ENCODE data around the gene ZNF862. TPM values are rescaled to one million over a fixed set of nuclear protein-coding genes. Genes with fewer than 3 reads are reported as not detected.

The ZNF862 gene
- total and polyA plus RNA-seq, 2 experiments from 2014 or later = 0.94 to 2.3 TPM

DNA sequence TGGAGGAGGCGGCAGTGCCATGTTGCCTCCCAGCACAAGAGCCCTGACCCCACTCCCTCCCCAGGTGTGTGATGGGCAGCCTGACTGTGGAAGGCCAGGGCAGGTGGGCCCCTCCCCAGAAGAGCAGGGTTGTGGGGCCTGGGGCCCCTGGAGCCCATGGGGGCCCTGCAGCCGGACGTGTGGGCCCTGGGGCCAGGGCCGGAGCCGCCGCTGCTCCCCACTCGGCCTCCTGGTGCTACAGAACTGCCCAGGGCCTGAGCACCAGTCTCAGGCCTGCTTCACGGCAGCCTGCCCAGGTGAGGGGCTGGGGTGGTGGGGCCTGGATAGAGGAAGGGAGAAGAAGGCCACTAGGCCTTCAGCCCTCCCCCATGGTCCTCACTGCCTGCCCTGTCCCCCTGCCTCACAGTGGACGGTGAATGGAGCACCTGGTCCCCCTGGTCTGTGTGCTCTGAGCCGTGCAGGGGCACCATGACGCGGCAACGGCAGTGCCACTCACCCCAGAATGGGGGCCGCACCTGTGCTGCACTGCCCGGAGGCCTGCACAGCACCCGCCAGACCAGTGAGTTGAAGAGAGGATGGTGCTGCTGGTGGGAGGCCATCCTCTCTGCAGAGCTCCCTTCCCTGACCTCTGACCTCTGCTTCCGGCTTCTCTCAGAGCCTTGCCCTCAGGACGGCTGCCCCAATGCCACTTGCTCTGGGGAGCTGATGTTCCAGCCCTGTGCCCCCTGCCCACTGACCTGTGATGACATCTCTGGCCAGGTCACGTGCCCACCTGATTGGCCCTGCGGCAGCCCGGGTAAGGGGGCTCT is 46.6 kb upstream of the ZNF862 start:
- Histone ChIP-seq H3K9me2 (ENCODE audit: insufficient read depth) (no peaks in the 10 kb centered on the region), H4K20me1 (replicated peaks; ENCODE audit: insufficient read depth) (no peaks in the 10 kb centered on the region), H3K79me2 (replicated peaks; ENCODE audit: insufficient read depth) (no peaks in the 10 kb centered on the region), H3K36me3 (ENCODE audit: insufficient read depth) (no peaks in the 10 kb centered on the region), H3K27ac (ENCODE audit: low read depth) (no peak overlapping the region), H3K4me3 (no peak overlapping the region), H3F3A (replicated peaks; ENCODE audit: low read depth) (no peaks in the 10 kb centered on the region), H2AFZ (no peak overlapping the region), H3K4me2 (no peak overlapping the region), H3K27me3 (ENCODE audit: insufficient read depth) (peaks cover 28% of the 10 kb centered on the region), H3K4me1 (ENCODE audit: insufficient read depth) (no peaks in the 10 kb centered on the region)
- no peak overlapping the region for H3K27ac Mint-ChIP-seq
- TF ChIP-seq CREB1 (CRISPR knock-in tag; IDR thresholded peaks at IDR 0.05; ENCODE audit: low read depth) = no peak
- TF ChIP-seq ZNF331 (CRISPR knock-in tag; IDR thresholded peaks at IDR 0.05; ENCODE audit: low read depth) = no peak
- H3K4me3 Mint-ChIP-seq = no peak overlapping the region
- no peaks in the 10 kb centered on the region for H3K9me3 Mint-ChIP-seq
- ATAC-seq (no peak), DNase-seq (ENCODE audit: low spot score) (no peak)
- H3K4me1 Mint-ChIP-seq = peaks cover 11% of the 10 kb centered on the region
- peaks cover 37% of the 10 kb centered on the region for H3K27me3 Mint-ChIP-seq (ENCODE audit: insufficient read depth, low read depth, poor library complexity)
- H3K36me3 Mint-ChIP-seq (ENCODE audit: low read depth) = no peaks in the 10 kb centered on the region

DNA sequence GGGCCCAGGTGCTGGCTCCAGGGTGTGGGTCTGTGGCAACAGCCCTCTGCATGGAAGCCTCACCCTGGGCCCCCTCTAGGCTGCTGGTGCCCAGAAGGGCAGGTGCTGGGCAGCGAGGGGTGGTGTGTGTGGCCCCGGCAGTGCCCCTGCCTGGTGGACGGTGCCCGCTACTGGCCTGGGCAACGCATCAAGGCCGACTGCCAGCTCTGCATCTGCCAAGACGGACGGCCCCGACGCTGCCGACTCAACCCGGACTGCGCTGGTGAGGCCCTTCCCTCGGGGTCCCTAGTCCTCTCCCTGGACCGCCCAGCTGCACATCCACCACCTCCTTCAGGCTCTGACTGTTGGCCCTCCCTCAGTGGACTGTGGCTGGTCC is 46.0 kb upstream of the ZNF862 start:
- Mint-ChIP-seq H3K4me3 (no peak overlapping the region), H3K27me3 (ENCODE audit: insufficient read depth, low read depth, poor library complexity) (peaks cover 37% of the 10 kb centered on the region), H3K36me3 (ENCODE audit: low read depth) (no peaks in the 10 kb centered on the region), H3K4me1 (peaks cover 11% of the 10 kb centered on the region), H3K9me3 (no peaks in the 10 kb centered on the region), H3K27ac (no peak overlapping the region)
- no peak for ATAC-seq
- Histone ChIP-seq H3K4me2 (no peak overlapping the region), H4K20me1 (replicated peaks; ENCODE audit: insufficient read depth) (no peaks in the 10 kb centered on the region), H3F3A (replicated peaks; ENCODE audit: low read depth) (no peaks in the 10 kb centered on the region), H3K79me2 (replicated peaks; ENCODE audit: insufficient read depth) (no peaks in the 10 kb centered on the region), H3K4me3 (no peak overlapping the region), H3K4me1 (ENCODE audit: insufficient read depth) (no peaks in the 10 kb centered on the region), H3K27ac (ENCODE audit: low read depth) (no peak overlapping the region), H2AFZ (no peak overlapping the region), H3K27me3 (ENCODE audit: insufficient read depth) (peaks cover 28% of the 10 kb centered on the region), H3K36me3 (ENCODE audit: insufficient read depth) (no peaks in the 10 kb centered on the region), H3K9me2 (ENCODE audit: insufficient read depth) (no peaks in the 10 kb centered on the region)
- no peak for DNase-seq (ENCODE audit: low spot score)
- TF ChIP-seq ZNF331 (CRISPR knock-in tag; IDR thresholded peaks at IDR 0.05; ENCODE audit: low read depth) (no peak), ZNF114 (CRISPR knock-in tag; IDR thresholded peaks at IDR 0.05) (no peak), POLR2AphosphoS5 (IDR thresholded peaks at IDR 0.05; ENCODE audit: low read depth) (no peak), EZH2 (IDR thresholded peaks at IDR 0.05; ENCODE audit: low read depth, unreplicated experiment) (no peak), EZH2phosphoT487 (IDR thresholded peaks at IDR 0.05; ENCODE audit: unreplicated experiment) (no peak), NANOG (IDR thresholded peaks at IDR 0.05; ENCODE audit: borderline replicate concordance) (no peak), STAT1 (IDR thresholded peaks at IDR 0.05; ENCODE audit: unreplicated experiment) (no peak), CREB1 (CRISPR knock-in tag; IDR thresholded peaks at IDR 0.05; ENCODE audit: low read depth) (no peak)
- TF ChIP-seq, protein P1, sequence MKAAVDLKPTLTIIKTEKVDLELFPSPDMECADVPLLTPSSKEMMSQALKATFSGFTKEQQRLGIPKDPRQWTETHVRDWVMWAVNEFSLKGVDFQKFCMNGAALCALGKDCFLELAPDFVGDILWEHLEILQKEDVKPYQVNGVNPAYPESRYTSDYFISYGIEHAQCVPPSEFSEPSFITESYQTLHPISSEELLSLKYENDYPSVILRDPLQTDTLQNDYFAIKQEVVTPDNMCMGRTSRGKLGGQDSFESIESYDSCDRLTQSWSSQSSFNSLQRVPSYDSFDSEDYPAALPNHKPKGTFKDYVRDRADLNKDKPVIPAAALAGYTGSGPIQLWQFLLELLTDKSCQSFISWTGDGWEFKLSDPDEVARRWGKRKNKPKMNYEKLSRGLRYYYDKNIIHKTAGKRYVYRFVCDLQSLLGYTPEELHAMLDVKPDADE (IDR thresholded peaks at IDR 0.05) = no peak
- TF ChIP-seq, protein P2, sequence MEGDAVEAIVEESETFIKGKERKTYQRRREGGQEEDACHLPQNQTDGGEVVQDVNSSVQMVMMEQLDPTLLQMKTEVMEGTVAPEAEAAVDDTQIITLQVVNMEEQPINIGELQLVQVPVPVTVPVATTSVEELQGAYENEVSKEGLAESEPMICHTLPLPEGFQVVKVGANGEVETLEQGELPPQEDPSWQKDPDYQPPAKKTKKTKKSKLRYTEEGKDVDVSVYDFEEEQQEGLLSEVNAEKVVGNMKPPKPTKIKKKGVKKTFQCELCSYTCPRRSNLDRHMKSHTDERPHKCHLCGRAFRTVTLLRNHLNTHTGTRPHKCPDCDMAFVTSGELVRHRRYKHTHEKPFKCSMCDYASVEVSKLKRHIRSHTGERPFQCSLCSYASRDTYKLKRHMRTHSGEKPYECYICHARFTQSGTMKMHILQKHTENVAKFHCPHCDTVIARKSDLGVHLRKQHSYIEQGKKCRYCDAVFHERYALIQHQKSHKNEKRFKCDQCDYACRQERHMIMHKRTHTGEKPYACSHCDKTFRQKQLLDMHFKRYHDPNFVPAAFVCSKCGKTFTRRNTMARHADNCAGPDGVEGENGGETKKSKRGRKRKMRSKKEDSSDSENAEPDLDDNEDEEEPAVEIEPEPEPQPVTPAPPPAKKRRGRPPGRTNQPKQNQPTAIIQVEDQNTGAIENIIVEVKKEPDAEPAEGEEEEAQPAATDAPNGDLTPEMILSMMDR (conservative IDR thresholded peaks at IDR 0.05; ENCODE audit: low read depth in 2 of 2) = no peak
- TF ChIP-seq, protein P3, sequence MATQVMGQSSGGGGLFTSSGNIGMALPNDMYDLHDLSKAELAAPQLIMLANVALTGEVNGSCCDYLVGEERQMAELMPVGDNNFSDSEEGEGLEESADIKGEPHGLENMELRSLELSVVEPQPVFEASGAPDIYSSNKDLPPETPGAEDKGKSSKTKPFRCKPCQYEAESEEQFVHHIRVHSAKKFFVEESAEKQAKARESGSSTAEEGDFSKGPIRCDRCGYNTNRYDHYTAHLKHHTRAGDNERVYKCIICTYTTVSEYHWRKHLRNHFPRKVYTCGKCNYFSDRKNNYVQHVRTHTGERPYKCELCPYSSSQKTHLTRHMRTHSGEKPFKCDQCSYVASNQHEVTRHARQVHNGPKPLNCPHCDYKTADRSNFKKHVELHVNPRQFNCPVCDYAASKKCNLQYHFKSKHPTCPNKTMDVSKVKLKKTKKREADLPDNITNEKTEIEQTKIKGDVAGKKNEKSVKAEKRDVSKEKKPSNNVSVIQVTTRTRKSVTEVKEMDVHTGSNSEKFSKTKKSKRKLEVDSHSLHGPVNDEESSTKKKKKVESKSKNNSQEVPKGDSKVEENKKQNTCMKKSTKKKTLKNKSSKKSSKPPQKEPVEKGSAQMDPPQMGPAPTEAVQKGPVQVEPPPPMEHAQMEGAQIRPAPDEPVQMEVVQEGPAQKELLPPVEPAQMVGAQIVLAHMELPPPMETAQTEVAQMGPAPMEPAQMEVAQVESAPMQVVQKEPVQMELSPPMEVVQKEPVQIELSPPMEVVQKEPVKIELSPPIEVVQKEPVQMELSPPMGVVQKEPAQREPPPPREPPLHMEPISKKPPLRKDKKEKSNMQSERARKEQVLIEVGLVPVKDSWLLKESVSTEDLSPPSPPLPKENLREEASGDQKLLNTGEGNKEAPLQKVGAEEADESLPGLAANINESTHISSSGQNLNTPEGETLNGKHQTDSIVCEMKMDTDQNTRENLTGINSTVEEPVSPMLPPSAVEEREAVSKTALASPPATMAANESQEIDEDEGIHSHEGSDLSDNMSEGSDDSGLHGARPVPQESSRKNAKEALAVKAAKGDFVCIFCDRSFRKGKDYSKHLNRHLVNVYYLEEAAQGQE (IDR thresholded peaks at IDR 0.05; ENCODE audit: unreplicated experiment) = no peak
